GM20431 (cell line): Measurements from ENCODE around the gene KRTAP12-3.
"Not testable (repeated sequence)": the region's sequence is repeated elsewhere in the genome, so short reads cannot be mapped to it uniquely, and the experiment has no call there.

Experiments used
- in situ Hi-C: fragments of 300-500 bp; cut with MseI, MboI; formaldehyde crosslinking; loops from one replicate; pipeline ENCODE4 v1.15.0; 2020; ENCODE audit warnings: low sequenced_read_pairs; ENCODE audit not compliant: unreplicated experiment

Gene KRTAP12-3

GRCh38 chr21:44657635-44658540, at the start of gene KRTAP12-3:
KRTAP12-3 (plus strand) TSS chr21:44657932; CDS start chr21:44657980, 48 bp downstream.
- in situ Hi-C loops, result no loop called here

GRCh38 chr21:44609193-44609592, 48.5 kb upstream of the KRTAP12-3 start:
- in situ Hi-C loops, result no loop called here

DNA sequence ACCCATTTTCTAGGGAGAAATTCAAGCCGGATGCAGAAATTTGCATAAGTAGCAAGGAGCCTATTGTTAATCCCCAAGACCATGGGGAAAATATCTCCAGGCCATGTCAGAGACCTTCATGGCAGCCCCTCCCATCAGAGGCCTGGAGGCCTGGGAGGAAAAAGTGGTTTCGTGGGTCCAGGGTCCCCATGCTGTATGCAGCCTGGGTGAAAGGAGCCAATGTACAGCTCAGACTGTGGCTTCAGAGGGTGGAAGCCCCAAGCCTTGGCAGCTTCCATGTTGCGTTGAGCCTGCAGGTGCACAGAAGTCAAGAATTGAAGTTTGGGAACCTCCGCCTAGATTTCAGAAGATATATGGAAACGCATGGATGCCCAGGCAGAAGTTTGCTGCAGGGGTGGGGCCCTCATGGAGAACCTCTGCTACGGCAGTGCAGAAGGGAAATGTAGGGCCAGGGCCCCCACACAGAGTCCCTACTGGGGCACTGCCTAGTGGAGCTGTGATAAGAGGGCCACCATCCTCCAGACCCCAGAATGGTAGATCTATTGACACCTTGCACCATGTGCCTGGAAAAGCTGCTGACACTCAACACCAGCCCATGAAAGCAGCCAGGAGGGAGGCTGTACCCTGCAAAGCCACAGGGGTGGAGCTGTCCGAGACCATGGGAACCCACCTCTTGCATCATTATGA, 47.4 kb upstream of the KRTAP12-3 start:
- in situ Hi-C loops, result not testable (repeated sequence)

- in situ Hi-C loops, result no loop called here
Measured at GRCh38 chr21:44611551-44611950, 46.2 kb upstream of the KRTAP12-3 start.

DNA sequence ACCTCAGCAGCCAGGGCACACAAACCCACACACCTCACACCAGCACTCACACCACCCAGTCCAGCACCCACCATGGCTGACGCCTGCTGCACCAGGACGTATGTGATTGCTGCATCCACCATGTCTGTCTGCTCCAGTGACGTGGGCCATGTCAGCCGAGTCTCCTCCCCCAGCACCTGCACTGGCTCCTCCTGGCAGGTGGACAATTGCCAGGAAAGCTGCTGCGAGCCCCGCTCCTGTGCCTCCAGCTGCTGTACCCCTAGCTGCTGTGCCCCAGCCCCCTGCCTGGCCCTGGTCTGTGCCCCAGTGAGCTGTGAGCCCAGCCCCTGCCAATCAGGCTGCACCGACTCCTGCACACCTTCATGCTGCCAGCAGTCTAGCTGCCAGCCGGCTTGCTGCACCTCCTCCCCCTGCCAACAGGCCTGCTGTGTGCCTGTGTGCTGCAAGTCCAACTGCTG, 45.7 kb upstream of the KRTAP12-3 start, which contains the start of gene KRTAP10-8:
TSS of gene KRTAP10-8 (plus strand) at position 51 of the 458 bp plus-strand sequence. CDS start at position 73, 22 bp downstream.
- in situ Hi-C loops, result no loop called here

- in situ Hi-C loops, result no loop called here
Measured at GRCh38 chr21:44612669-44613229, 45.0 kb upstream of the KRTAP12-3 start.

GRCh38 chr21:44613386-44614155, 44.2 kb upstream of the KRTAP12-3 start:
- in situ Hi-C loops, result no loop called here

- in situ Hi-C loops, result no loop called here
Measured at GRCh38 chr21:44614161-44614631, 43.5 kb upstream of the KRTAP12-3 start.

- in situ Hi-C loops, result no loop called here
Measured at GRCh38 chr21:44614961-44615391, 42.8 kb upstream of the KRTAP12-3 start.

- in situ Hi-C loops, result no loop called here
Measured at GRCh38 chr21:44615466-44615865, 42.3 kb upstream of the KRTAP12-3 start.

GRCh38 chr21:44615911-44616590, 41.7 kb upstream of the KRTAP12-3 start:
- in situ Hi-C loops, result no loop called here

DNA sequence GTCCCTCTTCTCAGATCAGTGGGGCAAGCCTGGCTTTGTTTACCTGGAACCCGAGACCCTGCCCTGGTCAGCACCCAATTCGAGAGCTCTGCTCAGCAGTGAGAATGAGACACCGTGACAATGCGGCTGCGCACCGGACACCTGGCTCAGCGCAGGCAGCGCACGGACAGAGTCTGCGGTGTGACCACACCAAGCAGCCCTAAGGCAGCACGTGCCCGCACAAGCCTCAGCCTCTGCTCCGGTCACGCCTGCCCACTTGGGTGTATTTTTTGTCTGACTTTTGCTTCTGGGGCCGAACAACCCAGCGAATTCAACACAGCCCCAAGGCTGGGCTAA, 41.2 kb upstream of the KRTAP12-3 start:
- in situ Hi-C loops, result no loop called here

- in situ Hi-C loops, result no loop called here
Measured at GRCh38 chr21:44617071-44617501, 40.6 kb upstream of the KRTAP12-3 start.

DNA sequence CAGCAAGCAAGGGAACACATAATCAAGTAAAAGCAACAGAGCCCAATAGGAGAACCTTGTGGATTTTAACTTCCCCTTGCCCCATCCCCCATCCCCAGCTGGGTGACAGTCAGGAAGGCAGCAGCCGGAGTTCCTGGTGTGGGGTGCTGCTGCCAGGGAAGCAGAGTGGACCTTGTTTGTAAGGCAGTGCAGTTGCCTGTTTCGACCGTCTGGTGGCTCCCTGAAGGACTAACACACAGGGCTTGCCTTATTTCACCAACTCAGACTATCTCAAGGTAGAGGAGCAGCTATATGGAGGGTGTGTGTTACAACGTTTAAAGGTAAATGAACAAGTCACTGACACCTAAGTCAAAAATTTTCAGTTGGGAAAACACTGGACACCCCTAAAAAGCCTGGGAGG, 39.2 kb upstream of the KRTAP12-3 start:
- in situ Hi-C loops, result no loop called here

DNA sequence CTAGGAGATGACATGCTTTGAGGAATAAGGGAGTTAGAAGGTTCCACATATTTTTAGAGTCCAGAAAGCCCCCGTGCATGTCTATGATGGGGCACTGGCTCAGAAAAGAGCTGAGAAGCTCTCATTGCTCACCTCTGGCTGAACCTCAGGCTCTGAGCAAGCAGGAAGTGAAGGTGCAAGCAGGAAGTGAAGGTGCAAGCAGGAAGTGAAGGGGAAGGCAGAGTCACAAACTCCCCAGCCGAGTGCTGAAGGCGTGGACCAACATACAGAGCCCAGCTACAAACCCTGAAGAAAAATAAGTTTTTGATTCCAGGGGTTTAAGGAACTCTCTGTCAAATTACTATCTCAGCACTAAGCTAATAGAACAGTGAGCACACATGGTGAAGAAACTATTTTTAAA, 38.8 kb upstream of the KRTAP12-3 start:
- in situ Hi-C loops, result no loop called here

GRCh38 chr21:44619886-44620285, 37.8 kb upstream of the KRTAP12-3 start:
- in situ Hi-C loops, result no loop called here

DNA sequence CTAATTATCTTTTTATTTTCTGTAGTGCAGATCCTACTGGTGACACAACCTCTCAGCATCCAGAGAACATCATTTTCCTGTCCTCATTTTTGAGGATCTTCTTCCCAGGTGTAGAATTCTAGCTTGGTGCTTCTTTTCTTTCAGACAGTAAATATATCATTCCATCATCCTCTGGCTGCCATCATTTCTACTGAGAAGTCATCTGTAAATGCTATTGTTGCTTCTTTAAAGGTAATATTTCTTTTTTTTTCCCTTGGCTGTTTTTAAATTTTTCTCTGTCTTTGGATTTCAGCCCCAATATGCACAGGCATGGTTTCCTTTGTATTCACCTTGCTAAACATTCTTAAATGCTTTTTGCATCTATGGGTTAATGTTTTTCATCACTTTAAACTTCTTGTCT, 34.2 kb upstream of the KRTAP12-3 start:
- in situ Hi-C loops, result no loop called here

DNA sequence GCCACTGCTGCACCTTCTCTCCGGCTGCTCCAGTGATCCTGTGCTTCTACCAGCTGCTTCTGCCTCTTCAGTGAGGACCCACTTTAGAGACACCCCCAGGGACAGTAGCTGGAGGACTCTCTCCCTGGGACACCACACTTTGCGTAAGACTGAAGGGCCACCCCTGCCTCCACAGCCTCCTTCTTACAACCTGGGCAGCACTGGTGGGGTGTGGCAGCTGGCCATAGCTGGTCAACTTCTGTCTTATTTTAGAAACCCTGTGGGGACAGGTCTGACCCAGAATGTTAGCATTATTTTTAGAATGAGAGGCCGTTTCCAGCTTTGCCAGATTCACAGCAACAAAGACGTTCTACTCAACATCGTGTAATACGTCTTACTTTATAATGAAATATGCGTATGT, 32.0 kb upstream of the KRTAP12-3 start:
- in situ Hi-C loops, result no loop called here

DNA sequence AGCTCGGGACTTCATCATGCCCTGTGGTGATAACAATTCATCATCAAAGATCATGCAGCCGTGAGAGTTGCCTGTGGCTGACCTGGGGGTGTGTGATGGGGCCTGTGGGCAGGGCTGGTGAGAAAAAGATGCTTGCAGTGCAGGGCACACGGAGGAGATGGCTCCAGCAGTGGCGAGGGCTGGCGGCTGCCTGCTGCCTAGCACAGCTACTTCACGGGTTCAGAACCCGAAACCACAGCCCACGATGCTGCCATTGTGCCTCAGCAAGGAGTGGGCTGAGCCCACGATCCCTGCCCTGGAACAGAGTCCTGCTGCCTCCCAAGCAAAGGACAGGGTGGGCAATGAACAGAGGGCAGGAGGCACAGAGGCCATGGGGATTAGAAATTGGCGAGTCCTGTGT, 31.5 kb upstream of the KRTAP12-3 start:
- in situ Hi-C loops, result no loop called here
